ENCODE data around the gene CABLES1.
A peak's percentile ranks its signal among the peaks of the same experiment; 100 is the strongest.

CABLES1 gene

DNA sequence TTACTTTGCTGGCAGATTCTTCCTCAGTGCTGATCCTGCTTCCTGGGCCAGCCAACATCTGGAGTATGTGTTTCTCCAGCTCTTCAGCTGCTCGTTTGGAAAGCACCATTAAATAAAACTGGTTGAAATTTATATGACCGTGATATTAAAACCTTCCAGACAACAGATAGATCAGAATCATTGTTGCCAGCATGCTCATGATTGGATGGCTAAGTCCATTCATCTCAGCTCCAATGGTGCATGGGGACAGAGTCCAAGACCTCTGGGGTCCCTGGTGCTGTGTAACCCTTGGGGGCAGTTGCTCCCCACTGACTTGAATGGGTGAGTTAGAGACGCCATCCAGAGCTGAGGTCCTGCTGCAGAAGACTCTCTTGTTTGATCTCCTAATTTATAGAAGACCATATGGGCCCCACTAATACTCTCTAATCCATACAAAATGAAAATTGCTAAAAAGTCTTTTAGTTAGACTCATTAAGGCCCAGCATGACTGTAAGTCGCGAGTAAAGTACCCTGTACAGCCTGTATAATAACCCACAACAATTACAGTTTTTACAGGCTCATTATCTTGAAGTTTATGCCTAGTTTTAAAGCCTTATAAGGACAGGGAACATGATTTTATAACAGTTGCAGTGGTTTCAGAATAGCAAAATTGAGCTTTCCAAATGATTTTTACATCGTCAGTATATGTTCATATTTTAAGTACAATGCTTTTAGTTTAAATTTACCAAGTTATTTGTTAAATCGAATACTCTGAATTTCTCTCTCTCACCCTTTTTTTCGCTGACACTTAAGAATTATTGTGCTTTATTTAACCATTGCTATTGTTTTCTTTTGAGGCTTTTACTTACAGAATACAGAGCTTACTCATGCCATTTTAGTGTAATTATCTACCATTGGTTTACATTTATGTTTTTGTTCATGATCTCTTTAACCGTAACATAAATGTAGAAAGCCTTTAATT lies 60.0 kb downstream of the CABLES1 start:
- POLR2A ChIA-PET = no interaction called here
- Histone ChIP-seq H3K4me3 (ENCODE audit: low read depth, low read length) (no peak overlapping the region), H3K4me1 (ENCODE audit: control insufficient read depth, insufficient read depth, low read length) (peaks cover 2% of the 10 kb centered on the region; the same call in 1 of the 2 replicates), H3K27ac (ENCODE audit: extremely low read depth, low read depth, low read length) (no peak overlapping the region), H3K9me3 (ENCODE audit: control insufficient read depth, insufficient read depth, low read depth, low read length) (no peaks in the 10 kb centered on the region), H3K36me3 (ENCODE audit: control insufficient read depth in 2 of 2, insufficient read depth in 1 of 2, low read length in 2 of 2) (peaks cover 0 to 10% of the 10 kb centered on the region in 2 experiments; a peak in 1 of 3 replicates)
- no peak for TF ChIP-seq TRIM28 (IDR thresholded peaks at IDR 0.05; ENCODE audit: borderline replicate concordance, low read length)
- no peak for TF ChIP-seq RBAK (tag by site-specific recombination; IDR thresholded peaks at IDR 0.05)
- peak; percentile 47; the same call in 1 of the 2 replicates for TF ChIP-seq FEZF1 (tag by site-specific recombination; IDR thresholded peaks at IDR 0.05)
- peak; percentile 64; the same call in 1 of the 2 replicates for TF ChIP-seq ZNF423 (tag by site-specific recombination; IDR thresholded peaks at IDR 0.05)
- TF ChIP-seq ZIC2 (tag by site-specific recombination; IDR thresholded peaks at IDR 0.05) = peak; percentile 69
- TF ChIP-seq ZNF707 (tag by site-specific recombination; IDR thresholded peaks at IDR 0.05) = no peak
- TF ChIP-seq ZNF488 (tag by site-specific recombination; IDR thresholded peaks at IDR 0.05) = no peak
- peak; percentile 48; the same call in 1 of the 2 replicates for TF ChIP-seq TCF7L2 (IDR thresholded peaks at IDR 0.05; ENCODE audit: borderline replicate concordance, low read depth, low read length)
- TF ChIP-seq PRDM1 (tag by site-specific recombination; IDR thresholded peaks at IDR 0.05) = no peak
- TF ChIP-seq, protein P1, sequence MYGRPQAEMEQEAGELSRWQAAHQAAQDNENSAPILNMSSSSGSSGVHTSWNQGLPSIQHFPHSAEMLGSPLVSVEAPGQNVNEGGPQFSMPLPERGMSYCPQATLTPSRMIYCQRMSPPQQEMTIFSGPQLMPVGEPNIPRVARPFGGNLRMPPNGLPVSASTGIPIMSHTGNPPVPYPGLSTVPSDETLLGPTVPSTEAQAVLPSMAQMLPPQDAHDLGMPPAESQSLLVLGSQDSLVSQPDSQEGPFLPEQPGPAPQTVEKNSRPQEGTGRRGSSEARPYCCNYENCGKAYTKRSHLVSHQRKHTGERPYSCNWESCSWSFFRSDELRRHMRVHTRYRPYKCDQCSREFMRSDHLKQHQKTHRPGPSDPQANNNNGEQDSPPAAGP (tag by site-specific recombination; IDR thresholded peaks at IDR 0.05) = no peak
- TF ChIP-seq ZNF155 (tag by site-specific recombination; IDR thresholded peaks at IDR 0.05) = no peak
- no peak for TF ChIP-seq ZFP3 (tag by site-specific recombination; IDR thresholded peaks at IDR 0.05; ENCODE audit: low read depth)
- TF ChIP-seq, protein P2, sequence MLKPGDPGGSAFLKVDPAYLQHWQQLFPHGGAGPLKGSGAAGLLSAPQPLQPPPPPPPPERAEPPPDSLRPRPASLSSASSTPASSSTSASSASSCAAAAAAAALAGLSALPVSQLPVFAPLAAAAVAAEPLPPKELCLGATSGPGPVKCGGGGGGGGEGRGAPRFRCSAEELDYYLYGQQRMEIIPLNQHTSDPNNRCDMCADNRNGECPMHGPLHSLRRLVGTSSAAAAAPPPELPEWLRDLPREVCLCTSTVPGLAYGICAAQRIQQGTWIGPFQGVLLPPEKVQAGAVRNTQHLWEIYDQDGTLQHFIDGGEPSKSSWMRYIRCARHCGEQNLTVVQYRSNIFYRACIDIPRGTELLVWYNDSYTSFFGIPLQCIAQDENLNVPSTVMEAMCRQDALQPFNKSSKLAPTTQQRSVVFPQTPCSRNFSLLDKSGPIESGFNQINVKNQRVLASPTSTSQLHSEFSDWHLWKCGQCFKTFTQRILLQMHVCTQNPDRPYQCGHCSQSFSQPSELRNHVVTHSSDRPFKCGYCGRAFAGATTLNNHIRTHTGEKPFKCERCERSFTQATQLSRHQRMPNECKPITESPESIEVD (tag by site-specific recombination; IDR thresholded peaks at IDR 0.05) = peak; percentile 96
- no peak for TF ChIP-seq ZNF768 (tag by site-specific recombination; IDR thresholded peaks at IDR 0.05)
- no peak for TF ChIP-seq ZNF791 (tag by site-specific recombination; IDR thresholded peaks at IDR 0.05)
- TF ChIP-seq ZEB2 (tag by site-specific recombination; IDR thresholded peaks at IDR 0.05) = no peak
- 0 out of 2 replicates have a peak, but pooled peaks have one; percentile 16 for TF ChIP-seq ZNF596 (tag by site-specific recombination; IDR thresholded peaks at IDR 0.05)
- CTCF ChIA-PET = interaction anchor here (0.6 to 1.3 kb wide), 6 partner anchors 12 to 1188 kb away, joined by 3 to 7 read pairs (median 3); no protein-coding TSS in a partner anchor

DNA sequence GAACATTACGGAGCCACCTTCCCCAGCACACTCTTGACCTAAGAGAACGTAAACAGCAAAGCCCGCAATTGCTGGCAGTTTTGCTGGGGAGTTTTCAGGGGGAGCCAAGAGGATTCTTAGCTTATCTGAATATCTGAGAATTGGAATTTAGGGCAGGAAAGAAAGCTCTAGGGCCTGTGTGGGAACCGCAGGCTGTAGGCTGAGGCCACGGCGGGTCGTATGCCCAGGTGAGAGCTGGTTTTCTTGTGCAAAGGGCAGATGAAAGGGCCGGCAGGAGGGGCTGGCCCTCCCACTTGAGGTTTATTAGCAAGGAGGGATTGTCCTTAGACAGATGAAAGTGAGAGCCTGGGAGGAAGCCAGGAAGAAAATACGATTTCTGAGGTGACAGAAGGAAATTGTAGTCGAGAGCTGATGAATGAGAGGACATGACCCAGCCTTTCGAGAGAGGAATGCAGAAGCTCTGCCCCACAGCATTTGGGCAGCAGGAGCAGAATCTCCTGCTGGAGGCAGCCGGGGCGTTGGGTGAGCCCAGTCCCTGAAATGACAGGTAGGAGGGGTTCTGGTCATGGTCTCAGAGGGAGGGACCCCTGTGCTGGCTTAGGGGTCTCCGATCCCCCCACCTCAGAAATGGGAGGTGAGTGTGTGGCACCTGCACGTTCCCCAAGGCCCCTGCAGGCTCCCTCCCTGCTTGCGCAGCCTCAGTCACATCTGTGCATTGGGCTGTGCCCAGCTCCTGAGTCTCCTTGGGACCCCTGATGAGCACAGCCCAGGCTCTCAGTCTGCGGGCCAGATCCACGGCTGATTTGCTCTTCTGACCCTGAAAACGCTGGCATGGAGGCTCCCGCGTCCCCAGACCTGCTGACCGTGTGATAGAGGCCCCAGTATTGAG lies 61.1 kb downstream of the CABLES1 start:
- Histone ChIP-seq H3K9me3 (ENCODE audit: control insufficient read depth, insufficient read depth, low read depth, low read length) (no peaks in the 10 kb centered on the region), H3K27ac (ENCODE audit: extremely low read depth, low read depth, low read length) (no peak overlapping the region), H3K4me3 (ENCODE audit: low read depth, low read length) (no peak overlapping the region), H3K36me3 (ENCODE audit: control insufficient read depth in 2 of 2, insufficient read depth in 1 of 2, low read length in 2 of 2) (peaks cover 0 to 8% of the 10 kb centered on the region in 2 experiments; a peak in 1 of 3 replicates), H3K4me1 (ENCODE audit: control insufficient read depth, insufficient read depth, low read length) (peaks cover 2% of the 10 kb centered on the region; the same call in 1 of the 2 replicates)
- POLR2A ChIA-PET = no interaction called here
- CTCF ChIA-PET = interaction anchor here (0.8 to 1.8 kb wide), 4 partner anchors 9 to 65 kb away, joined by 3 to 7 read pairs (median 4); no protein-coding TSS in a partner anchor
- TF ChIP-seq, protein P3, sequence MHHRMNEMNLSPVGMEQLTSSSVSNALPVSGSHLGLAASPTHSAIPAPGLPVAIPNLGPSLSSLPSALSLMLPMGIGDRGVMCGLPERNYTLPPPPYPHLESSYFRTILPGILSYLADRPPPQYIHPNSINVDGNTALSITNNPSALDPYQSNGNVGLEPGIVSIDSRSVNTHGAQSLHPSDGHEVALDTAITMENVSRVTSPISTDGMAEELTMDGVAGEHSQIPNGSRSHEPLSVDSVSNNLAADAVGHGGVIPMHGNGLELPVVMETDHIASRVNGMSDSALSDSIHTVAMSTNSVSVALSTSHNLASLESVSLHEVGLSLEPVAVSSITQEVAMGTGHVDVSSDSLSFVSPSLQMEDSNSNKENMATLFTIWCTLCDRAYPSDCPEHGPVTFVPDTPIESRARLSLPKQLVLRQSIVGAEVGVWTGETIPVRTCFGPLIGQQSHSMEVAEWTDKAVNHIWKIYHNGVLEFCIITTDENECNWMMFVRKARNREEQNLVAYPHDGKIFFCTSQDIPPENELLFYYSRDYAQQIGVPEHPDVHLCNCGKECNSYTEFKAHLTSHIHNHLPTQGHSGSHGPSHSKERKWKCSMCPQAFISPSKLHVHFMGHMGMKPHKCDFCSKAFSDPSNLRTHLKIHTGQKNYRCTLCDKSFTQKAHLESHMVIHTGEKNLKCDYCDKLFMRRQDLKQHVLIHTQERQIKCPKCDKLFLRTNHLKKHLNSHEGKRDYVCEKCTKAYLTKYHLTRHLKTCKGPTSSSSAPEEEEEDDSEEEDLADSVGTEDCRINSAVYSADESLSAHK (tag by site-specific recombination; IDR thresholded peaks at IDR 0.05) = peak; percentile 61; the same call in 1 of the 2 replicates
- TF ChIP-seq ZNF629 (tag by site-specific recombination; IDR thresholded peaks at IDR 0.05) = no peak
- 0 out of 2 replicates have a peak, but pooled peaks have one; percentile 26 for TF ChIP-seq SP7 (tag by site-specific recombination; IDR thresholded peaks at IDR 0.05)
